Stimulated activated CD8-positive, alpha-beta memory T cell treated with anti-CD3 and anti-CD28 coated beads, Interleukin-15, amount 100 ng/mL, for 4 hours (primary cell): Measurements from ENCODE around the gene PXDN.

Experiments used
- DNase-seq, 2 donors: peaks; one replicate each; pipeline ENCODE4 v3.0.0-alpha.2; 2020; ENCODE audit warnings: low read depth in 2 of 2

PXDN gene

GRCh38 chr2:1610096-1610485 is 134.2 kb downstream of the PXDN start:
- DNase-seq: no peak

GRCh38 chr2:1609485-1610095 is 134.7 kb downstream of the PXDN start:
- no peak for DNase-seq

- DNase-seq: no peak
These were observed 135.3 kb downstream of the PXDN start for GRCh38 chr2:1609040-1609439.

- no peak for DNase-seq
These were observed 136.2 kb downstream of the PXDN start for GRCh38 chr2:1607971-1608688.

- no peak for DNase-seq
These were observed 136.9 kb downstream of the PXDN start for GRCh38 chr2:1607236-1607920.

- DNase-seq: no peak
These were observed 137.7 kb downstream of the PXDN start for GRCh38 chr2:1606421-1607235.

- no peak for DNase-seq
These were observed 138.3 kb downstream of the PXDN start for GRCh38 chr2:1606046-1606400.

- DNase-seq: no peak
These were observed 138.9 kb downstream of the PXDN start for GRCh38 chr2:1605102-1606045.

- no peak for DNase-seq
These were observed 140.8 kb downstream of the PXDN start for GRCh38 chr2:1603521-1603920.

- no peak for DNase-seq
These were observed 141.3 kb downstream of the PXDN start for GRCh38 chr2:1603059-1603458.

GRCh38 chr2:1602278-1603010 is 141.9 kb downstream of the PXDN start:
- no peak for DNase-seq

- no peak for DNase-seq
These were observed 142.6 kb downstream of the PXDN start for GRCh38 chr2:1601471-1602277.

- DNase-seq: no peak
These were observed 143.3 kb downstream of the PXDN start for GRCh38 chr2:1601067-1601412.

- DNase-seq: no peak
These were observed 143.9 kb downstream of the PXDN start for GRCh38 chr2:1600191-1601066.

GRCh38 chr2:1599301-1600085 is 144.8 kb downstream of the PXDN start:
- DNase-seq: no peak

GRCh38 chr2:1598800-1599199 is 145.5 kb downstream of the PXDN start:
- no peak for DNase-seq

- DNase-seq: no peak
These were observed 146.1 kb downstream of the PXDN start for GRCh38 chr2:1598041-1598710.
